ENCODE results near the gene COL19A1.

COL19A1 gene

DNA sequence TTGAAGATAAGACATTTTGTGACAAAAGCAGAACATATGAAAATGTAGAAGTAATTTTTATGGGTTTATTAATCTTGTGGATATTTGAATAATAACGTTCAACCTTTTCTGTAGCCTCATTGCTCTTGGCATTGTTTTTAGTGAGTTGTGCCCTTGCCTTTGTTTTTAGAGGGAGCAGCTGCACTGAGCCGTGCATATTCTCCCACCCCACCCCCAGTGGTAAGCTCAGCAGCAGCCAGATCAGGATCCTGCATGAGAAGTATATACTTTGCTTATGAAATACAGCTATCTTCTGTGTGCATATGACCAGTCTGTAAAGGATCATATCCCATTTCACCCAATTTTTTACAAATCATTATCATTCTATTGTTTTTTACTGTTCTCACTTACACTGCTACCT is 252.3 kb downstream of the COL19A1 start:
- DNase-seq (ENCODE audit: low read depth): no peak
- no peak overlapping the region for H3K4me3 ChIP-seq (ENCODE audit: low read depth, low read length)
- TF ChIP-seq, protein P1, sequence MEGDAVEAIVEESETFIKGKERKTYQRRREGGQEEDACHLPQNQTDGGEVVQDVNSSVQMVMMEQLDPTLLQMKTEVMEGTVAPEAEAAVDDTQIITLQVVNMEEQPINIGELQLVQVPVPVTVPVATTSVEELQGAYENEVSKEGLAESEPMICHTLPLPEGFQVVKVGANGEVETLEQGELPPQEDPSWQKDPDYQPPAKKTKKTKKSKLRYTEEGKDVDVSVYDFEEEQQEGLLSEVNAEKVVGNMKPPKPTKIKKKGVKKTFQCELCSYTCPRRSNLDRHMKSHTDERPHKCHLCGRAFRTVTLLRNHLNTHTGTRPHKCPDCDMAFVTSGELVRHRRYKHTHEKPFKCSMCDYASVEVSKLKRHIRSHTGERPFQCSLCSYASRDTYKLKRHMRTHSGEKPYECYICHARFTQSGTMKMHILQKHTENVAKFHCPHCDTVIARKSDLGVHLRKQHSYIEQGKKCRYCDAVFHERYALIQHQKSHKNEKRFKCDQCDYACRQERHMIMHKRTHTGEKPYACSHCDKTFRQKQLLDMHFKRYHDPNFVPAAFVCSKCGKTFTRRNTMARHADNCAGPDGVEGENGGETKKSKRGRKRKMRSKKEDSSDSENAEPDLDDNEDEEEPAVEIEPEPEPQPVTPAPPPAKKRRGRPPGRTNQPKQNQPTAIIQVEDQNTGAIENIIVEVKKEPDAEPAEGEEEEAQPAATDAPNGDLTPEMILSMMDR (IDR thresholded peaks at IDR 0.05; ENCODE audit: insufficient read depth, low read depth, low read length, missing control alignments): no peak

GRCh38 chr6:70119218-70119835 is 253.0 kb downstream of the COL19A1 start:
- TF ChIP-seq, protein P1 (IDR thresholded peaks at IDR 0.05; ENCODE audit: insufficient read depth, low read depth, low read length, missing control alignments): no peak

DNA sequence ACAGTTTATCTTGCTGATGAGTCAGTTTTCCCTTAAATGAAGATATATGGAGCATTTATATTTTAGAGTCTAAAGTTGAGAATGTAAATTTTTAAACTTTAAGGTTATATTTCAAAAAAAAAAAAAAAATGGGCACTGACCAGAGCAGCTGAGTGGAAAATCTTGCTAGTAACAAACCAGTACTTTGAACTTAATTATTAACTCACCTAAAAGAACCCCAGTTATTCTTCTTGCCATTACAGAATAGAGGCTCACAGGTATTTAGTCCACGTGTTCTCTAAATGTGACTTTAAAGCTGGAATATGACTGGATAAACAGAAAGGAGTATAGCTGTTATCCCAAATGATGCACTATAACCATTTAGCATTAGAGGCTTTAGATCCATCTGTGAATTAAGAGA is 258.1 kb downstream of the COL19A1 start:
- TF ChIP-seq, protein P1 (IDR thresholded peaks at IDR 0.05; ENCODE audit: insufficient read depth, low read depth, low read length, missing control alignments): no peak
- no peak for DNase-seq (ENCODE audit: low read depth)
- no peak overlapping the region for H3K4me3 ChIP-seq (ENCODE audit: low read depth, low read length)

More at GRCh38 chr6:70119218-70119835, 253.0 kb downstream of the COL19A1 start:
- H3K4me3 ChIP-seq (ENCODE audit: low read depth, low read length): no peak overlapping the region
- no peak for DNase-seq (ENCODE audit: low read depth)

- TF ChIP-seq, protein P1 (IDR thresholded peaks at IDR 0.05; ENCODE audit: insufficient read depth, low read depth, low read length, missing control alignments): no peak
- no peak overlapping the region for H3K4me3 ChIP-seq (ENCODE audit: low read depth, low read length)
- no peak for DNase-seq (ENCODE audit: low read depth)
Observed at GRCh38 chr6:70124882-70125545, 258.7 kb downstream of the COL19A1 start.

GRCh38 chr6:70125602-70126001 is 259.2 kb downstream of the COL19A1 start:
- no peak for DNase-seq (ENCODE audit: low read depth)
- TF ChIP-seq, protein P1 (IDR thresholded peaks at IDR 0.05; ENCODE audit: insufficient read depth, low read depth, low read length, missing control alignments): no peak
- H3K4me3 ChIP-seq (ENCODE audit: low read depth, low read length): no peak overlapping the region

DNA sequence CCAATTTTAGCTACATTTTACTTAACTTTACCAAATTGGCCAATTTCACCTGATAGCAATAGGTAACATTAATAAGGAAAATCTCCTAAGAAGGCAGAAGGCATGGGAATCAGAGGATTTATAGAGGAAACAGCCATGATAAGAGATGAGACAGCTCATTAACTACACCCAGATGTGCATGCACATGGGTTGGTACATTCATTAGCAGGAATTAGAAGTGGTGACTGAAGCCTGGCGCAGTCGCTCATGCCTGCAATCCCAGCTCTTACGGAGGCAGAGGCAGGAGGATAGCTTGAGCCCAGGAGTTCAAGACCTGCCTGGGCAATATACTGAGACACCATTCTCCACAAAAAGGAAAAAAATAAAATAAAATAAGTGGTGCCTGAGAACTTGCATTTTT is 263.0 kb downstream of the COL19A1 start:
- no peak overlapping the region for H3K4me3 ChIP-seq (ENCODE audit: low read depth, low read length)
- DNase-seq (ENCODE audit: low read depth): no peak
- TF ChIP-seq, protein P1 (IDR thresholded peaks at IDR 0.05; ENCODE audit: insufficient read depth, low read depth, low read length, missing control alignments): no peak

All from GM12865 (cell line).